ENCODE measurements around the gene KIFC1. TPM values are rescaled to one million over a fixed set of nuclear protein-coding genes. Genes with fewer than 3 reads are reported as not detected.

The KIFC1 gene
- total and polyA plus RNA-seq, 2 donors (not counting 1 experiment from before 2014, with no cell fraction given) = 5.3 to 8.0 TPM

DNA sequence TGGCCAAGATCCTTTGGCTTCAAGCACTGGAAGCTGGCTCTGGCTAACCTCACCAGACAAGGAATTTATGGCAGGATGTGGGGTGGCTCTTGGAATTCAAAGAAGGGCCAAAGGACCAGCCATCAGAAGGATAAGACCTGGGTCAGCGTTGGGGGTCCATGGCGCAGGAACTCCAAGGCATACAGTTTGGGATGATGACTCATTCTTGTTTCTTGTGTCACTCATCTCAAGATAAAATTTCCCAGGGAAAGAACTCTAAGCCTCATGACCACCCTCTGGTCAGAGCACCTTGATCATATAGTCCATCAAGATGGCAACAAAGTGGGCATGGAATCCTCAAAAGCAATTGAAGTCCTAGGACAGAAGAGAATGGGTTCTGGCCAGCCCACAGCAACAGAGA is 67.6 kb downstream of the KIFC1 start:
- Histone ChIP-seq H3K4me2 (ENCODE audit: extremely low read depth, insufficient read depth, low read length) (no peak overlapping the region), H3K9me3 (ENCODE audit: control insufficient read depth, insufficient read depth, low read depth, low read length) (no peaks in the 10 kb centered on the region), H4K20me1 (ENCODE audit: control insufficient read depth, extremely low read depth, insufficient read depth, low read length) (no peaks in the 10 kb centered on the region), H3K27me3 (ENCODE audit: control insufficient read depth, insufficient read depth, low read length) (no peaks in the 10 kb centered on the region), H3K9ac (ENCODE audit: insufficient read depth, low read length) (no peak overlapping the region), H3K79me2 (ENCODE audit: control insufficient read depth, insufficient read depth, low read length) (peaks cover 9% of the 10 kb centered on the region), H3K4me3 (replicated peaks in 1 of 4; ENCODE audit: control extremely low read depth in 1 of 4, insufficient read depth in 1 of 4, low read depth in 3 of 4, low read length in 4 of 4) (no peak overlapping the region), H2AFZ (ENCODE audit: low read length) (no peak overlapping the region), H3K4me1 (ENCODE audit: control insufficient read depth, extremely low read depth, insufficient read depth, low read length) (peaks cover 2% of the 10 kb centered on the region), H3K27ac (ENCODE audit: insufficient read depth, low read length) (no peak overlapping the region), H3K36me3 (ENCODE audit: control insufficient read depth, insufficient read depth, low read length) (peaks cover 6% of the 10 kb centered on the region)
- no peak for DNase-seq (ENCODE audit: low read depth in 2 of 2)
- TF ChIP-seq, protein P1, sequence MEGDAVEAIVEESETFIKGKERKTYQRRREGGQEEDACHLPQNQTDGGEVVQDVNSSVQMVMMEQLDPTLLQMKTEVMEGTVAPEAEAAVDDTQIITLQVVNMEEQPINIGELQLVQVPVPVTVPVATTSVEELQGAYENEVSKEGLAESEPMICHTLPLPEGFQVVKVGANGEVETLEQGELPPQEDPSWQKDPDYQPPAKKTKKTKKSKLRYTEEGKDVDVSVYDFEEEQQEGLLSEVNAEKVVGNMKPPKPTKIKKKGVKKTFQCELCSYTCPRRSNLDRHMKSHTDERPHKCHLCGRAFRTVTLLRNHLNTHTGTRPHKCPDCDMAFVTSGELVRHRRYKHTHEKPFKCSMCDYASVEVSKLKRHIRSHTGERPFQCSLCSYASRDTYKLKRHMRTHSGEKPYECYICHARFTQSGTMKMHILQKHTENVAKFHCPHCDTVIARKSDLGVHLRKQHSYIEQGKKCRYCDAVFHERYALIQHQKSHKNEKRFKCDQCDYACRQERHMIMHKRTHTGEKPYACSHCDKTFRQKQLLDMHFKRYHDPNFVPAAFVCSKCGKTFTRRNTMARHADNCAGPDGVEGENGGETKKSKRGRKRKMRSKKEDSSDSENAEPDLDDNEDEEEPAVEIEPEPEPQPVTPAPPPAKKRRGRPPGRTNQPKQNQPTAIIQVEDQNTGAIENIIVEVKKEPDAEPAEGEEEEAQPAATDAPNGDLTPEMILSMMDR (conservative IDR thresholded peaks at IDR 0.05 in 1 of 2, IDR thresholded peaks at IDR 0.05 in 1 of 2; ENCODE audit: low read depth in 1 of 2, low read length in 2 of 2) = no peak
- TF ChIP-seq EZH2 (IDR thresholded peaks at IDR 0.05; ENCODE audit: low read length, missing control alignments) = no peak

Other genes starting within 250 kb of the KIFC1 start
- gene COL11A2, start 199.4 kb upstream of the KIFC1 start, total RNA-seq = 0.17 and 0.26 TPM in 2 replicates
- 0.06 and 0.17 TPM in 2 replicates for gene COL11A2, start 199.4 kb upstream of the KIFC1 start, polyA plus RNA-seq
- 20.0 and 25.9 TPM in 2 replicates for gene RXRB, start 191.2 kb upstream of the KIFC1 start, total RNA-seq
- 33.1 and 34.0 TPM in 2 replicates for gene RXRB, start 191.2 kb upstream of the KIFC1 start, polyA plus RNA-seq
- 89.9 and 112 TPM in 2 replicates for gene SLC39A7, start 191.0 kb upstream of the KIFC1 start, total RNA-seq
- 121 and 160 TPM in 2 replicates for gene SLC39A7, start 191.0 kb upstream of the KIFC1 start, polyA plus RNA-seq
- 11.0 and 11.4 TPM in 2 replicates for gene HSD17B8, start 187.2 kb upstream of the KIFC1 start, total RNA-seq
- 4.9 and 5.9 TPM in 2 replicates for gene HSD17B8, start 187.2 kb upstream of the KIFC1 start, polyA plus RNA-seq
- gene RING1, start 183.3 kb upstream of the KIFC1 start, total RNA-seq = 30.6 and 33.1 TPM in 2 replicates
- 24.7 and 27.3 TPM in 2 replicates for gene RING1, start 183.3 kb upstream of the KIFC1 start, polyA plus RNA-seq
- 33.4 and 44.9 TPM in 2 replicates for gene VPS52, start 119.9 kb upstream of the KIFC1 start, total RNA-seq
- 53.2 and 75.6 TPM in 2 replicates for gene VPS52, start 119.9 kb upstream of the KIFC1 start, polyA plus RNA-seq
- gene RPS18, start 119.7 kb upstream of the KIFC1 start, total RNA-seq = 4,034 and 6,125 TPM in 2 replicates
- 4,559 and 4,995 TPM in 2 replicates for gene RPS18, start 119.7 kb upstream of the KIFC1 start, polyA plus RNA-seq
- 5.1 and 11.1 TPM in 2 replicates for gene B3GALT4, start 114.7 kb upstream of the KIFC1 start, total RNA-seq
- gene B3GALT4, start 114.7 kb upstream of the KIFC1 start, polyA plus RNA-seq = 1.6 and 2.3 TPM in 2 replicates
- 55.2 and 67.3 TPM in 2 replicates for gene WDR46, start 102.6 kb upstream of the KIFC1 start, total RNA-seq
- 31.1 and 45.0 TPM in 2 replicates for gene WDR46, start 102.6 kb upstream of the KIFC1 start, polyA plus RNA-seq
- gene PFDN6, start 102.2 kb upstream of the KIFC1 start, total RNA-seq = 39.8 and 43.1 TPM in 2 replicates
- 46.7 and 50.5 TPM in 2 replicates for gene PFDN6, start 102.2 kb upstream of the KIFC1 start, polyA plus RNA-seq
- 22.1 and 22.8 TPM in 2 replicates for gene RGL2, start 92.9 kb upstream of the KIFC1 start, total RNA-seq
- 17.4 and 20.5 TPM in 2 replicates for gene RGL2, start 92.9 kb upstream of the KIFC1 start, polyA plus RNA-seq
- 38.8 and 56.0 TPM in 2 replicates for gene TAPBP, start 77.7 kb upstream of the KIFC1 start, total RNA-seq
- gene TAPBP, start 77.7 kb upstream of the KIFC1 start, polyA plus RNA-seq = 50.3 and 55.4 TPM in 2 replicates
- gene ZBTB22, start 74.1 kb upstream of the KIFC1 start, total RNA-seq = 23.6 and 31.2 TPM in 2 replicates
- gene ZBTB22, start 74.1 kb upstream of the KIFC1 start, polyA plus RNA-seq = 8.0 and 8.9 TPM in 2 replicates
- 32.4 and 66.4 TPM in 2 replicates for gene DAXX, start 68.9 kb upstream of the KIFC1 start, total RNA-seq
- gene DAXX, start 68.9 kb upstream of the KIFC1 start, polyA plus RNA-seq = 32.4 and 58.4 TPM in 2 replicates
- 24.4 and 28.9 TPM in 2 replicates for gene PHF1, start 19.2 kb downstream of the KIFC1 start, total RNA-seq
- 29.6 and 32.9 TPM in 2 replicates for gene PHF1, start 19.2 kb downstream of the KIFC1 start, polyA plus RNA-seq
- gene CUTA, start 26.3 kb downstream of the KIFC1 start, total RNA-seq = 105 and 127 TPM in 2 replicates
- 264 and 347 TPM in 2 replicates for gene CUTA, start 26.3 kb downstream of the KIFC1 start, polyA plus RNA-seq
- 4.6 and 7.3 TPM in 2 replicates for gene SYNGAP1, start 28.2 kb downstream of the KIFC1 start, total RNA-seq
- 3.6 and 5.9 TPM in 2 replicates for gene SYNGAP1, start 28.2 kb downstream of the KIFC1 start, polyA plus RNA-seq
- 4.1 and 4.9 TPM in 2 replicates for gene ZBTB9, start 62.8 kb downstream of the KIFC1 start, total RNA-seq
- gene ZBTB9, start 62.8 kb downstream of the KIFC1 start, polyA plus RNA-seq = 5.2 and 6.7 TPM in 2 replicates
- 10.3 and 13.0 TPM in 2 replicates for gene BAK1, start 188.5 kb downstream of the KIFC1 start, total RNA-seq
- gene BAK1, start 188.5 kb downstream of the KIFC1 start, polyA plus RNA-seq = 12.9 and 14.1 TPM in 2 replicates
- 19.3 and 43.4 TPM in 2 replicates for gene ITPR3, start 229.5 kb downstream of the KIFC1 start, total RNA-seq
- gene ITPR3, start 229.5 kb downstream of the KIFC1 start, polyA plus RNA-seq = 9.6 and 36.8 TPM in 2 replicates